Neural progenitor cell (in vitro differentiated cells): ENCODE data around the gene CCL23.

Source experiments
- CTCF ChIP-seq: fragments of 200-600 bp; sonication (generic); IDR thresholded peaks from 2 replicates; pipeline ENCODE4 v1.5.1; 2017; ENCODE audit warnings: antibody characterized with exemption, mild to moderate bottlenecking
- EZH2 ChIP-seq: fragments of 200-600 bp; sonication (generic); IDR thresholded peaks from 2 replicates; pipeline ENCODE4 v1.6.1; 2017; ENCODE audit warnings: antibody characterized with exemption, mild to moderate bottlenecking, moderate library complexity

- TF ChIP-seq CTCF (no peak), EZH2 (no peak)
Measured at GRCh38 chr17:35972535-35972934, 45.2 kb downstream of the CCL23 start.
